ENCODE data around the gene TPRG1.

The TPRG1 gene

DNA sequence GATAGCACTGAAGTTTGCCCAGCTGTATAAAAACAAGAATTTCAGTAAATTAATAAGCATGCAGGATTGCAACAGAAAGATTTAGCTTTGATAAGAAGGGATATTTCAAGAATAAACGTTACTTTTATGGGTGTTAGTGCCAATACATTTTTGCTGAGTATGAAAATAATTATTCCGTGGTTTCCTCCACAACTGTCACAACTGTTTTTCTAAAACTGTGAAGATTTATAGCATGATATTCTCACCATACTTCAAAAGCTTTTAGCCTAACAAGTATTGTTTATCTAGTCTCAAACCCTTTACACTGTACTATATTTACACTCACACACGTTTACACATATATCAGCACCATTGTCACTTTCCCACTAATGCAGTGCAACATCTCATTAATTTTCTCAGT, 200.5 kb downstream of the TPRG1 start:
- no peaks in the 10 kb centered on the region for H3K4me1 ChIP-seq

More for the DNA sequence above, 200.5 kb downstream of the TPRG1 start:
- H3K9me3 ChIP-seq = no peaks in the 10 kb centered on the region
- TF ChIP-seq, protein P1, sequence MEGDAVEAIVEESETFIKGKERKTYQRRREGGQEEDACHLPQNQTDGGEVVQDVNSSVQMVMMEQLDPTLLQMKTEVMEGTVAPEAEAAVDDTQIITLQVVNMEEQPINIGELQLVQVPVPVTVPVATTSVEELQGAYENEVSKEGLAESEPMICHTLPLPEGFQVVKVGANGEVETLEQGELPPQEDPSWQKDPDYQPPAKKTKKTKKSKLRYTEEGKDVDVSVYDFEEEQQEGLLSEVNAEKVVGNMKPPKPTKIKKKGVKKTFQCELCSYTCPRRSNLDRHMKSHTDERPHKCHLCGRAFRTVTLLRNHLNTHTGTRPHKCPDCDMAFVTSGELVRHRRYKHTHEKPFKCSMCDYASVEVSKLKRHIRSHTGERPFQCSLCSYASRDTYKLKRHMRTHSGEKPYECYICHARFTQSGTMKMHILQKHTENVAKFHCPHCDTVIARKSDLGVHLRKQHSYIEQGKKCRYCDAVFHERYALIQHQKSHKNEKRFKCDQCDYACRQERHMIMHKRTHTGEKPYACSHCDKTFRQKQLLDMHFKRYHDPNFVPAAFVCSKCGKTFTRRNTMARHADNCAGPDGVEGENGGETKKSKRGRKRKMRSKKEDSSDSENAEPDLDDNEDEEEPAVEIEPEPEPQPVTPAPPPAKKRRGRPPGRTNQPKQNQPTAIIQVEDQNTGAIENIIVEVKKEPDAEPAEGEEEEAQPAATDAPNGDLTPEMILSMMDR (IDR thresholded peaks at IDR 0.05; ENCODE audit: low read depth, low read length) = no peak
- H3K27me3 ChIP-seq = no peaks in the 10 kb centered on the region
- DNase-seq = no peak
- no peak overlapping the region for H3K4me3 ChIP-seq (ENCODE audit: low read depth, low read length)
- no peaks in the 10 kb centered on the region for H3K36me3 ChIP-seq
